ENCODE data around the gene SUPT20HL2.
"Not testable (repeated sequence)": the region's sequence is repeated elsewhere in the genome, so short reads cannot be mapped to it uniquely, and the experiment has no call there.

Gene SUPT20HL2

GRCh38 chrX:24309580-24310374, 4.1 kb downstream of the SUPT20HL2 start:
- peaks cover 18% of the 10 kb centered on the region for H3K4me1 ChIP-seq (ENCODE audit: control insufficient read depth, insufficient read depth, low read length)
- H3K9ac ChIP-seq (ENCODE audit: low read depth, low read length); H3K27me3 ChIP-seq (ENCODE audit: control insufficient read depth, insufficient read depth, low read length); H3K4me3 ChIP-seq (ENCODE audit: low read depth, low read length); H3K9me3 ChIP-seq (ENCODE audit: control insufficient read depth, insufficient read depth, low read length); H3K36me3 ChIP-seq (ENCODE audit: control insufficient read depth, insufficient read depth, low read length); H3K27ac ChIP-seq (ENCODE audit: low read depth, low read length): not testable (repeated sequence)

GRCh38 chrX:24308803-24309202, 5.1 kb downstream of the SUPT20HL2 start:
- H3K36me3 ChIP-seq (ENCODE audit: control insufficient read depth, insufficient read depth, low read length); H3K9me3 ChIP-seq (ENCODE audit: control insufficient read depth, insufficient read depth, low read length); H3K4me3 ChIP-seq (ENCODE audit: low read depth, low read length); H3K9ac ChIP-seq (ENCODE audit: low read depth, low read length); H3K27ac ChIP-seq (ENCODE audit: low read depth, low read length); H3K27me3 ChIP-seq (ENCODE audit: control insufficient read depth, insufficient read depth, low read length): not testable (repeated sequence)
- H3K4me1 ChIP-seq (ENCODE audit: control insufficient read depth, insufficient read depth, low read length), result peaks cover 18% of the 10 kb centered on the region

GRCh38 chrX:24306440-24306839, 7.4 kb downstream of the SUPT20HL2 start:
- H3K36me3 ChIP-seq (ENCODE audit: control insufficient read depth, insufficient read depth, low read length), result no peaks in the 10 kb centered on the region
- no peak overlapping the region for H3K4me3 ChIP-seq (ENCODE audit: low read depth, low read length)
- no peaks in the 10 kb centered on the region for H3K27me3 ChIP-seq (ENCODE audit: control insufficient read depth, insufficient read depth, low read length)
- H3K9me3 ChIP-seq (ENCODE audit: control insufficient read depth, insufficient read depth, low read length), result no peaks in the 10 kb centered on the region
- no peak overlapping the region for H3K27ac ChIP-seq (ENCODE audit: low read depth, low read length)
- no peak overlapping the region for H3K9ac ChIP-seq (ENCODE audit: low read depth, low read length)
- peaks cover 16% of the 10 kb centered on the region for H3K4me1 ChIP-seq (ENCODE audit: control insufficient read depth, insufficient read depth, low read length)

- Histone ChIP-seq H3K4me3 (ENCODE audit: low read depth, low read length) (no peak overlapping the region), H3K36me3 (ENCODE audit: control insufficient read depth, insufficient read depth, low read length) (no peaks in the 10 kb centered on the region), H3K4me1 (ENCODE audit: control insufficient read depth, insufficient read depth, low read length) (peaks cover 11% of the 10 kb centered on the region), H3K27me3 (ENCODE audit: control insufficient read depth, insufficient read depth, low read length) (no peaks in the 10 kb centered on the region), H3K27ac (ENCODE audit: low read depth, low read length) (no peak overlapping the region), H3K9ac (ENCODE audit: low read depth, low read length) (no peak overlapping the region), H3K9me3 (ENCODE audit: control insufficient read depth, insufficient read depth, low read length) (no peaks in the 10 kb centered on the region)
These were observed 8.0 kb downstream of the SUPT20HL2 start for GRCh38 chrX:24305905-24306304.

GRCh38 chrX:24301806-24302205, 12.1 kb downstream of the SUPT20HL2 start:
- H3K4me1 ChIP-seq (ENCODE audit: control insufficient read depth, insufficient read depth, low read length), result peaks cover 9% of the 10 kb centered on the region
- H3K9ac ChIP-seq (ENCODE audit: low read depth, low read length), result no peak overlapping the region
- H3K9me3 ChIP-seq (ENCODE audit: control insufficient read depth, insufficient read depth, low read length), result no peaks in the 10 kb centered on the region
- H3K4me3 ChIP-seq (ENCODE audit: low read depth, low read length), result no peak overlapping the region
- H3K27me3 ChIP-seq (ENCODE audit: control insufficient read depth, insufficient read depth, low read length), result no peaks in the 10 kb centered on the region
- no peaks in the 10 kb centered on the region for H3K36me3 ChIP-seq (ENCODE audit: control insufficient read depth, insufficient read depth, low read length)
- no peak overlapping the region for H3K27ac ChIP-seq (ENCODE audit: low read depth, low read length)

GRCh38 chrX:24301060-24301459, 12.8 kb downstream of the SUPT20HL2 start:
- no peaks in the 10 kb centered on the region; the same call in 1 of the 2 replicates for H3K27me3 ChIP-seq (ENCODE audit: control insufficient read depth, insufficient read depth, low read length)
- H3K4me3 ChIP-seq (ENCODE audit: low read depth, low read length), result no peak overlapping the region
- H3K27ac ChIP-seq (ENCODE audit: low read depth, low read length), result no peak overlapping the region
- H3K9me3 ChIP-seq (ENCODE audit: control insufficient read depth, insufficient read depth, low read length), result no peaks in the 10 kb centered on the region
- H3K36me3 ChIP-seq (ENCODE audit: control insufficient read depth, insufficient read depth, low read length), result no peaks in the 10 kb centered on the region
- H3K4me1 ChIP-seq (ENCODE audit: control insufficient read depth, insufficient read depth, low read length), result peaks cover 9% of the 10 kb centered on the region
- H3K9ac ChIP-seq (ENCODE audit: low read depth, low read length), result no peak overlapping the region

- H3K9me3 ChIP-seq (ENCODE audit: control insufficient read depth, insufficient read depth, low read length), result no peaks in the 10 kb centered on the region
- no peak overlapping the region for H3K9ac ChIP-seq (ENCODE audit: low read depth, low read length)
- H3K4me3 ChIP-seq (ENCODE audit: low read depth, low read length), result no peak overlapping the region
- no peak overlapping the region for H3K27ac ChIP-seq (ENCODE audit: low read depth, low read length)
- no peaks in the 10 kb centered on the region; the same call in 1 of the 2 replicates for H3K27me3 ChIP-seq (ENCODE audit: control insufficient read depth, insufficient read depth, low read length)
- H3K4me1 ChIP-seq (ENCODE audit: control insufficient read depth, insufficient read depth, low read length), result peaks cover 12% of the 10 kb centered on the region
- no peaks in the 10 kb centered on the region for H3K36me3 ChIP-seq (ENCODE audit: control insufficient read depth, insufficient read depth, low read length)
These were observed 15.7 kb downstream of the SUPT20HL2 start for GRCh38 chrX:24298191-24298590.

- Histone ChIP-seq H3K27ac (ENCODE audit: low read depth, low read length) (no peak overlapping the region), H3K4me3 (ENCODE audit: low read depth, low read length) (no peak overlapping the region), H3K4me1 (ENCODE audit: control insufficient read depth, insufficient read depth, low read length) (peaks cover 12% of the 10 kb centered on the region), H3K27me3 (ENCODE audit: control insufficient read depth, insufficient read depth, low read length) (no peaks in the 10 kb centered on the region; the same call in 1 of the 2 replicates), H3K9me3 (ENCODE audit: control insufficient read depth, insufficient read depth, low read length) (no peaks in the 10 kb centered on the region), H3K9ac (ENCODE audit: low read depth, low read length) (no peak overlapping the region), H3K36me3 (ENCODE audit: control insufficient read depth, insufficient read depth, low read length) (no peaks in the 10 kb centered on the region)
These were observed 19.2 kb downstream of the SUPT20HL2 start for GRCh38 chrX:24294619-24295018.

- Histone ChIP-seq H3K9ac (ENCODE audit: low read depth, low read length) (no peak overlapping the region), H3K27me3 (ENCODE audit: control insufficient read depth, insufficient read depth, low read length) (no peaks in the 10 kb centered on the region; the same call in 1 of the 2 replicates), H3K36me3 (ENCODE audit: control insufficient read depth, insufficient read depth, low read length) (no peaks in the 10 kb centered on the region), H3K4me3 (ENCODE audit: low read depth, low read length) (no peak overlapping the region), H3K9me3 (ENCODE audit: control insufficient read depth, insufficient read depth, low read length) (no peaks in the 10 kb centered on the region), H3K27ac (ENCODE audit: low read depth, low read length) (no peak overlapping the region), H3K4me1 (ENCODE audit: control insufficient read depth, insufficient read depth, low read length) (peaks cover 11% of the 10 kb centered on the region)
These were observed 20.5 kb downstream of the SUPT20HL2 start for GRCh38 chrX:24293412-24293811.

GRCh38 chrX:24292353-24292752, 21.5 kb downstream of the SUPT20HL2 start:
- Histone ChIP-seq H3K27me3 (ENCODE audit: control insufficient read depth, insufficient read depth, low read length) (no peaks in the 10 kb centered on the region; the same call in 1 of the 2 replicates), H3K4me1 (ENCODE audit: control insufficient read depth, insufficient read depth, low read length) (peaks cover 3% of the 10 kb centered on the region), H3K9ac (ENCODE audit: low read depth, low read length) (no peak overlapping the region), H3K9me3 (ENCODE audit: control insufficient read depth, insufficient read depth, low read length) (no peaks in the 10 kb centered on the region), H3K27ac (ENCODE audit: low read depth, low read length) (no peak overlapping the region), H3K36me3 (ENCODE audit: control insufficient read depth, insufficient read depth, low read length) (no peaks in the 10 kb centered on the region), H3K4me3 (ENCODE audit: low read depth, low read length) (no peak overlapping the region)

- no peaks in the 10 kb centered on the region for H3K36me3 ChIP-seq (ENCODE audit: control insufficient read depth, insufficient read depth, low read length)
- H3K9me3 ChIP-seq (ENCODE audit: control insufficient read depth, insufficient read depth, low read length), result no peaks in the 10 kb centered on the region
- no peak overlapping the region for H3K4me3 ChIP-seq (ENCODE audit: low read depth, low read length)
- no peak overlapping the region for H3K27ac ChIP-seq (ENCODE audit: low read depth, low read length)
- H3K9ac ChIP-seq (ENCODE audit: low read depth, low read length), result no peak overlapping the region
- H3K4me1 ChIP-seq (ENCODE audit: control insufficient read depth, insufficient read depth, low read length), result peaks cover 16% of the 10 kb centered on the region
- peaks cover 6% of the 10 kb centered on the region; the same call in 1 of the 2 replicates for H3K27me3 ChIP-seq (ENCODE audit: control insufficient read depth, insufficient read depth, low read length)
These were observed 28.8 kb downstream of the SUPT20HL2 start for GRCh38 chrX:24285082-24285481.

Measured in HUES48 (cell line).